HepG2 (cell line): ENCODE data around the gene FGGY. TPM values are rescaled to one million over a fixed set of nuclear protein-coding genes. Genes with fewer than 3 reads are reported as not detected.
A peak's percentile ranks its signal among the peaks of the same experiment; 100 is the strongest.

Source experiments
- ATRX ChIP-seq: sonication (generic); formaldehyde crosslinking; IDR thresholded peaks from 2 replicates; pipeline ENCODE4 v1.4.0; 2020; ENCODE audit warnings: missing genetic modification reagents, borderline replicate concordance
- HMG20A ChIP-seq: IDR thresholded peaks from 2 replicates; pipeline ENCODE4 v1.6.1; 2016; ENCODE audit warnings: borderline replicate concordance
- KDM6A ChIP-seq: IDR thresholded peaks from 2 replicates; pipeline ENCODE4 v1.6.1; 2016; ENCODE audit warnings: low read depth
- NPAS2 ChIP-seq: sonication (generic); formaldehyde crosslinking; IDR thresholded peaks from 2 replicates; pipeline ENCODE4 v1.8.0; 2022; ENCODE audit warnings: mild to moderate bottlenecking, missing genetic modification reagents, borderline replicate concordance
- PHF20 ChIP-seq: sonication (generic); formaldehyde crosslinking; IDR thresholded peaks from 2 replicates; pipeline ENCODE4 v1.5.0; 2020; ENCODE audit warnings: mild to moderate bottlenecking, missing genetic modification reagents
- PITX1 ChIP-seq: sonication (generic); formaldehyde crosslinking; IDR thresholded peaks from 2 replicates; pipeline ENCODE4 v1.5.1; 2020; ENCODE audit warnings: mild to moderate bottlenecking, missing genetic modification reagents
- RELA ChIP-seq: sonication (generic); formaldehyde crosslinking; IDR thresholded peaks from 2 replicates; pipeline ENCODE4 v1.4.0; 2020; ENCODE audit warnings: missing genetic modification reagents
- RNF2 ChIP-seq: fragments of 450-650 bp; conservative IDR thresholded peaks from 2 replicates; pipeline ENCODE4 v1.6.1; 2016; ENCODE audit warnings: low read depth
- RXRB ChIP-seq: IDR thresholded peaks from 2 replicates; pipeline ENCODE4 v1.6.1; 2016; ENCODE audit warnings: borderline replicate concordance, missing genetic modification reagents, missing compliant biosample characterization
- SATB2 ChIP-seq: sonication (generic); formaldehyde crosslinking; IDR thresholded peaks from 2 replicates; pipeline ENCODE4 v1.5.0; 2020; ENCODE audit warnings: missing genetic modification reagents
- SIN3A ChIP-seq: IDR thresholded peaks from 2 replicates; pipeline ENCODE4 v1.6.1; 2011; ENCODE audit warnings: low read depth, mild to moderate bottlenecking, control low read depth, low read length, borderline replicate concordance
- ZBTB1 ChIP-seq: sonication (generic); formaldehyde crosslinking; IDR thresholded peaks from 2 replicates; pipeline ENCODE4 v1.4.0; 2020; ENCODE audit warnings: missing genetic modification reagents, borderline replicate concordance
- ZFX ChIP-seq: sonication (generic); formaldehyde crosslinking; IDR thresholded peaks from 2 replicates; pipeline ENCODE4 v1.4.0; 2020; ENCODE audit warnings: mild to moderate bottlenecking, low read depth, missing genetic modification reagents, moderate library complexity
- ZNF207 ChIP-seq: fragments of 450-650 bp; IDR thresholded peaks from 2 replicates; pipeline ENCODE4 v1.6.1; 2016; ENCODE audit warnings: antibody characterized with exemption, borderline replicate concordance
- ZNF260 ChIP-seq: sonication (generic); formaldehyde crosslinking; IDR thresholded peaks from 2 replicates; pipeline ENCODE4 v1.4.0; 2020; ENCODE audit warnings: missing genetic modification reagents, low read depth, mild to moderate bottlenecking, borderline replicate concordance
- ZNF296 ChIP-seq: sonication (generic); formaldehyde crosslinking; conservative IDR thresholded peaks from 2 replicates; pipeline ENCODE4 v1.5.0; 2020; ENCODE audit warnings: mild to moderate bottlenecking, missing genetic modification reagents
- ZNF446 ChIP-seq: sonication (generic); formaldehyde crosslinking; IDR thresholded peaks from 2 replicates; pipeline ENCODE4 v1.5.0; 2020; ENCODE audit warnings: mild to moderate bottlenecking, missing genetic modification reagents
- ZNF460 ChIP-seq: sonication (generic); formaldehyde crosslinking; IDR thresholded peaks from 2 replicates; pipeline ENCODE4 v1.5.1; 2020; ENCODE audit warnings: missing genetic modification reagents, mild to moderate bottlenecking, borderline replicate concordance
- ZNF501 ChIP-seq: sonication (generic); formaldehyde crosslinking; IDR thresholded peaks from 2 replicates; pipeline ENCODE4 v1.5.1; 2020; ENCODE audit warnings: mild to moderate bottlenecking, moderate library complexity, missing genetic modification reagents
- ZNF737 ChIP-seq: sonication (generic); formaldehyde crosslinking; IDR thresholded peaks from 2 replicates; pipeline ENCODE4 v1.5.0; 2020; ENCODE audit warnings: missing genetic modification reagents, mild to moderate bottlenecking, borderline replicate concordance
- ZNF772 ChIP-seq: sonication (generic); formaldehyde crosslinking; IDR thresholded peaks from 2 replicates; pipeline ENCODE4 v1.5.0; 2020; ENCODE audit warnings: mild to moderate bottlenecking, missing genetic modification reagents
- ZNF883 ChIP-seq: sonication (generic); formaldehyde crosslinking; IDR thresholded peaks from 2 replicates; pipeline ENCODE4 v1.5.1; 2020; ENCODE audit warnings: mild to moderate bottlenecking, missing genetic modification reagents; ENCODE audit errors: not compliant biosample characterization
- polyA plus RNA-seq, 8 experiments: library from polyadenylated mRNA; depleted of rRNA in 3 of 8; stranded (reverse) in 7 of 8; unstranded in 1 of 8; fragments of >200 nt; fragmentation: Illumina TruSeq in 4 of 8; extraction: Trizol in 4 of 8; gene quantifications; 2 replicates each; pipeline versions ENCODE4 v1.2.1 to v1.2.3, GENCODE V29; 2011 to 2016; ENCODE audit warnings: low read depth in 4 of 8, missing spikeins in 1 of 8, mixed read lengths in 1 of 8; ENCODE audit not compliant: insufficient read depth in 1 of 8
- total RNA-seq, 5 experiments: library from RNA; depleted of rRNA; stranded (reverse); fragments of >200 nt; fragmentation: Illumina TruSeq; extraction: Trizol; gene quantifications; 2 replicates each; pipeline ENCODE4 v1.2.3, GENCODE V29; 2016; ENCODE audit warnings: low read depth in 1 of 5
- TF ChIP-seq, protein P1 (sequence below): sonication (generic); formaldehyde crosslinking; IDR thresholded peaks from 2 replicates; pipeline ENCODE4 v1.9.0; 2022; ENCODE audit warnings: missing genetic modification reagents, mild to moderate bottlenecking, borderline replicate concordance
- TF ChIP-seq, protein P2 (sequence below): sonication (generic); formaldehyde crosslinking; IDR thresholded peaks from 2 replicates; pipeline ENCODE4 v1.8.1; 2023; ENCODE audit warnings: missing genetic modification reagents, inconsistent platforms, borderline replicate concordance
- TF ChIP-seq, protein P3 (sequence below): sonication (generic); formaldehyde crosslinking; IDR thresholded peaks from 2 replicates; pipeline ENCODE4 v1.5.0; 2020; ENCODE audit warnings: missing genetic modification reagents
- TF ChIP-seq, protein P4 (sequence below): sonication (generic); formaldehyde crosslinking; IDR thresholded peaks from 2 replicates; pipeline ENCODE4 v1.5.0; 2020; ENCODE audit warnings: mild to moderate bottlenecking, missing genetic modification reagents, borderline replicate concordance

The FGGY gene
- total and polyA plus RNA-seq, 2 of the 13 experiments (the other 11 are each of a cell fraction or from before 2014, with no cell fraction given) = 15.7 to 27.5 TPM

DNA sequence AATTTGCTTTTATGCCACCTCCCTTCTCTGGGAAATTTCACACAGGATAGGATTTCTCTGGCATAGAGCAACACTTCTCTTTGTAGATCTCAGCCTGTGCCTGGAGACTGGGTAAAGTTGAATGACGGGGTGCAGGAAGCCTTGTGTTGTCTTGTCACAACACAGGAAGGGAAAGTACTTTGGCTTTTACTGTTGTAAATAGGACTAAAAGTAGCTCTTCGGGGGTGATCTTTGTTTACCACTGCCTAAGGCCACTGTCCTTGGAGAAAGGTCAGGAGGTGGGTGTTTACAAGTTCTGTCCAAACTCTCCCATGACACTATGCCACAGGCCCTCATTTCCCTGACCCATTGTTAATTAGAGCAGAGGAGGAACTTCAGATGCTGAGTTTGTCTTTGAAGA, 139.7 kb downstream of the FGGY start (continued):
- TF ChIP-seq RXRB (CRISPR knock-in tag) (peak; percentile 93), ZNF501 (CRISPR knock-in tag) (no peak), ZNF737 (CRISPR knock-in tag) (no peak), ZNF460 (CRISPR knock-in tag) (no peak), PITX1 (CRISPR knock-in tag) (peak; percentile 42; the same call in 1 of the 2 replicates), ZNF260 (CRISPR knock-in tag) (no peak), RELA (no peak), ZNF207 (no peak), PHF20 (CRISPR knock-in tag) (no peak), ZNF772 (CRISPR knock-in tag) (no peak), ZNF446 (no peak), ZNF296 (CRISPR knock-in tag) (no peak), ZNF883 (CRISPR knock-in tag) (no peak), ZFX (CRISPR knock-in tag) (no peak; the same call in 1 of the 2 replicates), HMG20A (CRISPR knock-in tag) (peak; percentile 33; the same call in 1 of the 2 replicates), ATRX (CRISPR knock-in tag) (no peak), SIN3A (no peak), RNF2 (no peak), SATB2 (CRISPR knock-in tag) (no peak), KDM6A (CRISPR knock-in tag) (peak; percentile 34; the same call in 1 of the 2 replicates), NPAS2 (CRISPR knock-in tag) (no peak), ZBTB1 (CRISPR knock-in tag) (no peak)
- TF ChIP-seq, protein P1, sequence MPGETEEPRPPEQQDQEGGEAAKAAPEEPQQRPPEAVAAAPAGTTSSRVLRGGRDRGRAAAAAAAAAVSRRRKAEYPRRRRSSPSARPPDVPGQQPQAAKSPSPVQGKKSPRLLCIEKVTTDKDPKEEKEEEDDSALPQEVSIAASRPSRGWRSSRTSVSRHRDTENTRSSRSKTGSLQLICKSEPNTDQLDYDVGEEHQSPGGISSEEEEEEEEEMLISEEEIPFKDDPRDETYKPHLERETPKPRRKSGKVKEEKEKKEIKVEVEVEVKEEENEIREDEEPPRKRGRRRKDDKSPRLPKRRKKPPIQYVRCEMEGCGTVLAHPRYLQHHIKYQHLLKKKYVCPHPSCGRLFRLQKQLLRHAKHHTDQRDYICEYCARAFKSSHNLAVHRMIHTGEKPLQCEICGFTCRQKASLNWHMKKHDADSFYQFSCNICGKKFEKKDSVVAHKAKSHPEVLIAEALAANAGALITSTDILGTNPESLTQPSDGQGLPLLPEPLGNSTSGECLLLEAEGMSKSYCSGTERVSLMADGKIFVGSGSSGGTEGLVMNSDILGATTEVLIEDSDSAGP (CRISPR knock-in tag) = no peak
- TF ChIP-seq, protein P2, sequence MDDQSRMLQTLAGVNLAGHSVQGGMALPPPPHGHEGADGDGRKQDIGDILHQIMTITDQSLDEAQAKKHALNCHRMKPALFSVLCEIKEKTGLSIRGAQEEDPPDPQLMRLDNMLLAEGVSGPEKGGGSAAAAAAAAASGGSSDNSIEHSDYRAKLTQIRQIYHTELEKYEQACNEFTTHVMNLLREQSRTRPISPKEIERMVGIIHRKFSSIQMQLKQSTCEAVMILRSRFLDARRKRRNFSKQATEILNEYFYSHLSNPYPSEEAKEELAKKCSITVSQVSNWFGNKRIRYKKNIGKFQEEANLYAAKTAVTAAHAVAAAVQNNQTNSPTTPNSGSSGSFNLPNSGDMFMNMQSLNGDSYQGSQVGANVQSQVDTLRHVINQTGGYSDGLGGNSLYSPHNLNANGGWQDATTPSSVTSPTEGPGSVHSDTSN = no peak
- TF ChIP-seq, protein P3, sequence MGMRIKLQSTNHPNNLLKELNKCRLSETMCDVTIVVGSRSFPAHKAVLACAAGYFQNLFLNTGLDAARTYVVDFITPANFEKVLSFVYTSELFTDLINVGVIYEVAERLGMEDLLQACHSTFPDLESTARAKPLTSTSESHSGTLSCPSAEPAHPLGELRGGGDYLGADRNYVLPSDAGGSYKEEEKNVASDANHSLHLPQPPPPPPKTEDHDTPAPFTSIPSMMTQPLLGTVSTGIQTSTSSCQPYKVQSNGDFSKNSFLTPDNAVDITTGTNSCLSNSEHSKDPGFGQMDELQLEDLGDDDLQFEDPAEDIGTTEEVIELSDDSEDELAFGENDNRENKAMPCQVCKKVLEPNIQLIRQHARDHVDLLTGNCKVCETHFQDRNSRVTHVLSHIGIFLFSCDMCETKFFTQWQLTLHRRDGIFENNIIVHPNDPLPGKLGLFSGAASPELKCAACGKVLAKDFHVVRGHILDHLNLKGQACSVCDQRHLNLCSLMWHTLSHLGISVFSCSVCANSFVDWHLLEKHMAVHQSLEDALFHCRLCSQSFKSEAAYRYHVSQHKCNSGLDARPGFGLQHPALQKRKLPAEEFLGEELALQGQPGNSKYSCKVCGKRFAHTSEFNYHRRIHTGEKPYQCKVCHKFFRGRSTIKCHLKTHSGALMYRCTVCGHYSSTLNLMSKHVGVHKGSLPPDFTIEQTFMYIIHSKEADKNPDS (CRISPR knock-in tag) = no peak
- TF ChIP-seq, protein P4, sequence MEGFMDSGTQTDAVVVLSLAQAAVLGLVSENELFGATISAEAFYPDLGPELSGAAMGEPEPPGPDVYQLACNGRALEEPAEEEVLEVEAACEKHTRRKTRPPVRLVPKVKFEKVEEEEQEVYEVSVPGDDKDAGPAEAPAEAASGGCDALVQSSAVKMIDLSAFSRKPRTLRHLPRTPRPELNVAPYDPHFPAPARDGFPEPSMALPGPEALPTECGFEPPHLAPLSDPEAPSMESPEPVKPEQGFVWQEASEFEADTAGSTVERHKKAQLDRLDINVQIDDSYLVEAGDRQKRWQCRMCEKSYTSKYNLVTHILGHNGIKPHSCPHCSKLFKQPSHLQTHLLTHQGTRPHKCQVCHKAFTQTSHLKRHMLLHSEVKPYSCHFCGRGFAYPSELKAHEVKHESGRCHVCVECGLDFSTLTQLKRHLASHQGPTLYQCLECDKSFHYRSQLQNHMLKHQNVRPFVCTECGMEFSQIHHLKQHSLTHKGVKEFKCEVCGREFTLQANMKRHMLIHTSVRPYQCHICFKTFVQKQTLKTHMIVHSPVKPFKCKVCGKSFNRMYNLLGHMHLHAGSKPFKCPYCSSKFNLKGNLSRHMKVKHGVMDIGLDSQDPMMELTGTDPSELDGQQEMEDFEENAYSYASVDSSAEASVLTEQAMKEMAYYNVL (CRISPR knock-in tag) = no peak
